GM13977 (cell line): ENCODE data around the gene NKD1.

Source experiments
- DNase-seq: peaks from one replicate; pipeline ENCODE4 v3.0.0; 2012; ENCODE audit warnings: low spot score
- CTCF ChIP-seq: IDR thresholded peaks from 2 replicates; pipeline ENCODE4 v1.5.1; 2012; ENCODE audit warnings: mild to moderate bottlenecking, control low read depth; ENCODE audit not compliant: insufficient read depth; ENCODE audit errors: extremely low read depth, missing control alignments
- in situ Hi-C: fragments of 300-500 bp; cut with MboI; formaldehyde crosslinking; loops from one replicate; pipeline ENCODE4 v1.12.0; 2022; ENCODE audit warnings: low sequenced_read_pairs, low pct_unique_long_range_greater_than_20kb, mixed read lengths, inconsistent platforms; ENCODE audit not compliant: unreplicated experiment

The NKD1 gene

GRCh38 chr16:50525716-50526115 lies 22.5 kb upstream of the NKD1 start:
- in situ Hi-C loops, result no loop called here
- no peak for DNase-seq
- TF ChIP-seq CTCF, result no peak

GRCh38 chr16:50526249-50526648 lies 21.9 kb upstream of the NKD1 start:
- no peak for DNase-seq
- TF ChIP-seq CTCF, result no peak
- in situ Hi-C loops, result no loop called here

- TF ChIP-seq CTCF, result no peak
- in situ Hi-C loops, result no loop called here
Measured at GRCh38 chr16:50526796-50527195, 21.4 kb upstream of the NKD1 start.

GRCh38 chr16:50528820-50529219 lies 19.4 kb upstream of the NKD1 start:
- in situ Hi-C loops, result no loop called here
- no peak for TF ChIP-seq CTCF
- DNase-seq, result no peak

More at GRCh38 chr16:50526796-50527195, 21.4 kb upstream of the NKD1 start:
- DNase-seq, result no peak

GRCh38 chr16:50529334-50529733 lies 18.9 kb upstream of the NKD1 start:
- in situ Hi-C loops, result no loop called here
- TF ChIP-seq CTCF, result no peak
- DNase-seq, result no peak

GRCh38 chr16:50530277-50531236 lies 17.6 kb upstream of the NKD1 start:
- in situ Hi-C loops, result no loop called here
- DNase-seq, result no peak
- no peak for TF ChIP-seq CTCF
